Embryonic facial prominence (tissue), 1 donor: Measurements from ENCODE around the gene SPAG7.
A peak's percentile ranks its signal among the peaks of the same experiment; 100 is the strongest.

Experiments used
- DNase-seq: peaks from one replicate; pipeline ENCODE4 v3.0.0-alpha.2; 2016; ENCODE audit errors: extremely low spot score

SPAG7 gene

DNA sequence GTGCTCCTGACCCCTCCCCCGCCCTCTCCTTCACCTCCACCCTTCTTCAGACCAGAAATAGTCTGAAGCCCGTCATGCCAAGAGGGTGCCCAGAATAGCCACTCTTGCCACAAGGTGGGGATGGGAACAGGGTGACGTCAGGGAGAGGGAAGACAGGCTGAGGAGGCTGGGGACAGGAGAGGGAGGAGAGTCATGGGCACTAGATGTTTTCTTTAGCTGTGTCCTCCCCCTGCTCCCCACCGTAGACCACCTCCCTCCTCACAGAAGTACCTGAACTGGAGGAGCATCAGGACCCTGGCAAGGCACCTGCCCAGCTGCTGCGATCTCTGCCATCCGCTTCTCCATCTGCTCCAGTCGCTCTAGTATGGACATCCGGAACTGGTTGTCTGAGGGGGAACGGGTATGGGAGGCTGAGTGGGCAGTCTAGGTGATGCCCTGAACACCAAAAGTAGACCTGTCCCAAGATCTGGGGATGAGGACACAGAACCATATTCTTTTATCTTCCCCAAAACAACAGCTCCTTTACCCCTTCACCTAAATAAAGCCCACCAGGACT, 6.6 kb upstream of the SPAG7 start:
- DNase-seq, result no peak

- no peak for DNase-seq
Observed at GRCh38 chr17:4973256-4974114, 5.9 kb upstream of the SPAG7 start.

- DNase-seq, result no peak
Observed at GRCh38 chr17:4972752-4973151, 5.1 kb upstream of the SPAG7 start.

DNA sequence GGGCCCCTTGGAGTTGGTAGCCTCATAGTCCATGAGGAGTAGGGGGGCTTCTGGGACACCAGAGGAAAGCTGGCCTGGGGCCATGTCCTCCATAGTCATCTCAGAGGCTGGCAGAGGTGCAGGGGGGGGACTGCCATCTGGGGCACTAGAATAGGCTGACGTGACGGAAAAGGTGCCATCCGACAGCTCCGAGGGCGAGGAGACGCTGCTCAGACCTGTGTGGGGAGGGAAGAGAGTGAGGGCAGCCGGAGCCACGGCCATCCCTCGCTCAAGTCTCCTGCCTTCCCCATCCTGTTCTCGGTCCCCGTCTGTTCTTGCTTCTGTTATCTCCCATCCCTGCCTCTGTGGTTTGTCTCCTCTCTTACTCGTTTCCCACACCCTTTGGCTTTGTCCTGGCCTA, 4.7 kb upstream of the SPAG7 start:
- DNase-seq, result no peak

DNA sequence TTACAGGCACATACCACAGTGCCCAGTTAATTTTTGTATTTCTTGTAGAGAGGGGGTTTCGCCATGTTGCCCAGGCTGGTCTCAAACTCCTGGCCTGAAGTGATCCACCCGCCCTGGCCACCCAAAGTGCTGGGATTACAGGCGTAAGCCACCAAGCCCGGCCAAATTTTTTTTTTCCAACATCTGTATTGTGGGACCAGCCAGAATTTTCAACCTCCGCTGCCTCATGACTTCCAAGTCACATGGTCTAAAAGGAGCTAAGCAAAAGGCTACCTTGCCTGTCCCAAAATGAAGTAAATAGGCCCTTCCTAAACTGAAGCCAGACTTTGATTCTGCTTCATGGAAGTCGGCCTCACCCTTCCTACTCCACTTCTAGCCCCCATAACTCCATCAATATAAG, 4.2 kb upstream of the SPAG7 start:
- DNase-seq, result no peak

- DNase-seq, result no peak
Observed at GRCh38 chr17:4970273-4970672, 2.7 kb upstream of the SPAG7 start.

- DNase-seq, result no peak
Observed at GRCh38 chr17:4969551-4970173, 2.0 kb upstream of the SPAG7 start.

GRCh38 chr17:4969047-4969550, 1.5 kb upstream of the SPAG7 start:
- no peak for DNase-seq

DNA sequence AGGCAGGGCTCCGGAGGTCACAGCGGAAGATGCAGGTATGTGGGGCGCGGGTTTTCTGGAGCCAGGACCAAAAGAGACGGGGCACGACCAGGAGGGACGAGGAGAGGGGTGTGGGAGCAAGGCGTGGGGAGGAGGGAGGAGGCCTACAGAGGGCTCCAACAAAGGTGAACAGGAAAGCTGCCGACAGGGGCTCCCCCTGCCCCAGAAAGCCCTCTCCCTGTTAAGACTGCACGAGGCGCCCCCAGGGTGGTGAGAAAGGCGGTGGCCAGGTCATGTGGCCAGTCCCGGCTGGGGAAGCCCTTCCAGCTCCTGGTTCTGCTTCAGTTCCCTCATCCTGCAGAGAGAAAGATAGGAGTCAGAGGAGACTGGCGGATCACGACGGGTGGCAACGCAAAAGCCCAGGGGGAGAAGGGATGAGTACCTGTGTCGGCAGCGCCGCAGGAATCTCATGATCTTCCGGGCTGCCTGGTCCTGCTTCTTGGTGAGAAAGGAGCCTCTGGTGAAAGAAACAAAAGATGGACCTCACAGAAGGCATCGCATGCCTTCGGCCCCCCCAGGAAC, 949 bp upstream of the SPAG7 start:
- no peak for DNase-seq

DNA sequence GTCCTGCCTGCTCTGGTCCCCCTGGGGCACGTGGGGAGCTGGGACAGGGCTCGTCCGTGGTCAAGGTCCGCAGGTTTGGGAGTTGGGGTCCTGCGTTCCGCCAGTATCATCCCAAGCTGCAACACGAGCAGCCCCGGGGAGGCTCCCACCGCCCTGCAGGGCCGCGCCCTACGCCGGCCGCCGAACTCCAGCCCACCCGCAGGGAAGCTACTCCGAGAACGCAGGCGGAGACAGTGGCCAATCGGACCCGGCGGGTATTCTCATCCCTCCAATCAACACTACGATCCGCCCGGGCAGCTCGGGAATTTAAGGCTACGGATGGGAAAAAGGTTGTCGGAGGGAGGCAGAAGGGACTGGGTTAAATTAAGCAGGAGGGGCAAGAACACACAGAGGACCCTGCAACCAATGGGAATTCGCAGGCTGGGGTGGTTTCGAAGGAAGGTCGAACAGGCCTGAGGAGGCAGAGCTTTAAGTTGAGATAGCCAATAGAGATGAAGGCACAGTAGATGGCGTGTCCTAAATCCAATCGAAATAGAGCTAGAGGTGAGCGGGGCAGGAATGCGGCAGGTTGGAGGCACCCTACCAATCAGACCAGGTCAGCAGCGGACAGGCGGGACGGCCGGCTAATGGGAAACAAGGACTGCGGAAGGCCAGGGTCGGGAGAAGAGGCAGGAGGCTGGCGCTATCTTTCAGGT, 626 bp downstream of the SPAG7 start:
- DNase-seq, result peak; percentile 100

DNA sequence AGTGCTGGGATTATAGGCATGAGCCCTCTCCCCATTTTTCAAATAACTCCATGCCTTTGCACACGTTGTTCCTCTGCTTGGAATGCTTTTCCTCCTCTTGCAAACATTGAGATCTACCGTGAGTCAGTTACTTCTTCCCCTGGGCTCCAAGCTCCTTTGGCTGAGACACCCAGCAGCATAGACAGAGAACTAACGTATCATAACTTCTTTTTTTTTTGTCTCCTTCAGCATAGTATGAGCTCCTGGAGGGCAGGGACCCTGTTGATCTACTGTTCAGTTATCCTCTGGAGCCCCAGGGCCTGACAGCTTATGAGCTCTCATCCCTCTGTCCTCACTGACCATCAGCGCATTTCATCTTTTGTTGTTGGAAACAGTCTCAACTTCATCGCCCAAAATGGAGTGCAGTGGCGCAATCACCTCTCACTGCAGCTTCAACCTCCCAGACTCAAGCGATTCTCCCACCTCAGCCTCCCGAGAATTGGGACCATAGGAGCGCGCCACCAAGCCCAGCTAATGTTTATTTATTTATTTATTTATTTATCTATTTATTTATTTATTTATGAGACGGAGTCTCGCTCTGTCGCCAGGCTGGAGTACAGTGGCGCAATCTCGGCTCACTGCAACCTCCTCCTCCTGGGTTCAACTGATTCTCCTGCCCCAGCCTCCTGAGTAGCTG, 2.2 kb downstream of the SPAG7 start:
- DNase-seq, result no peak

DNA sequence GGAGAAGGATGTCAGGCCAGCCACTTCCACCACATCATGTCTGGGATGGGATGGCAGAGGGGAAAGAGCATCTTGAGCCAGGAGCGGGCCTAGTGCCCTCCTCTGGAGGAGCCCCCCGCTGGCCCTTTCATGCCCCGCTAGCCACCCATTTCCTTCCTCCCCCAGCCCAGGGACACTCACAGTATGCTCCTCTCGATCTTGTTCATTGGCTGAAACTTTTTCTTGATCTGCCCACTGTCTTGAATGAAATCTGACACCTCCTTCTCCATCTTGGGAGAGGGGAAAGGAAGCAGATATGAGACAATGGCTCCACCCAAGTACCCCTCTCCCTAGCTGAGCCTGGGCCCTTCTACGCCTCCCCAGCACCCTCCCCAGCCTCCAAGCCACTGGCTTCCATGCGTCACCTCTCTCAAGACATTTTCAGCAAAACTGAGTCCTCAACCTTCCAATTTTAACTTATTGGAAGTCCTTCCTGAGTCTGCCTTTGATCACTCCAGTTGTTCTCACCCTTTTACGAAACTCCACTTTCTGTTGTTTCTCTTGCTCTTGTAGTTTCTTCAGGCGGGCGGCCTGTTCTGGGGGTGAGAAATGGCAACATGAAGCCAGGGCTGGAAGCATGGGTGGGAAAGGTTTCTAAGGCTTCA, 7.2 kb downstream of the SPAG7 start:
- DNase-seq, result no peak

GRCh38 chr17:4959261-4959965, 8.2 kb downstream of the SPAG7 start:
- no peak for DNase-seq

GRCh38 chr17:4958102-4958501, 9.5 kb downstream of the SPAG7 start:
- no peak for DNase-seq

- DNase-seq, result no peak
Observed at GRCh38 chr17:4956493-4957061, 11.0 kb downstream of the SPAG7 start.

GRCh38 chr17:4955091-4955490, 12.5 kb downstream of the SPAG7 start:
- no peak for DNase-seq

DNA sequence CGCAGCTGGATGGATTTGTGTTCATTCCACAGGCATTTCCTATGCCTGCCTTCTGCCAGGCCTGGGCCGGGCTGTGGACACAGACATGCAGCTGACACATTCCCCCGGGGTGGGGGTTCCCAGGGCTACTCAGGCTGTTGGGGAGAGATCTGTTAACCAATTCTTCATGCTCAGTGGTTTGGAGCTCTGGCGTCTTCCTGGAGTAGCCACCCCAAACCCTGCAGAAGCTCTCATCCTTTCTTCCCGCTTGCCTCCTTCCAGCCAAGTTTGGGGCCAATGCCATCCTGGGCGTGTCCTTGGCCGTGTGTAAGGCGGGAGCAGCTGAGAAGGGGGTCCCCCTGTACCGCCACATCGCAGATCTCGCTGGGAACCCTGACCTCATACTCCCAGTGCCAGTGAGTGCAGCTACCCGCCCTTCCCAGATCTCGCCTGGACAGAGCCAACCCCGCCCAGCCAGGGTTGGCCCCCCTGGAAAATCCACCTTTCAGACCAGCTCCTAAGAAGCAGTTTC, 14.1 kb downstream of the SPAG7 start:
- DNase-seq, result no peak

GRCh38 chr17:4951486-4951885, 16.1 kb downstream of the SPAG7 start:
- no peak for DNase-seq

DNA sequence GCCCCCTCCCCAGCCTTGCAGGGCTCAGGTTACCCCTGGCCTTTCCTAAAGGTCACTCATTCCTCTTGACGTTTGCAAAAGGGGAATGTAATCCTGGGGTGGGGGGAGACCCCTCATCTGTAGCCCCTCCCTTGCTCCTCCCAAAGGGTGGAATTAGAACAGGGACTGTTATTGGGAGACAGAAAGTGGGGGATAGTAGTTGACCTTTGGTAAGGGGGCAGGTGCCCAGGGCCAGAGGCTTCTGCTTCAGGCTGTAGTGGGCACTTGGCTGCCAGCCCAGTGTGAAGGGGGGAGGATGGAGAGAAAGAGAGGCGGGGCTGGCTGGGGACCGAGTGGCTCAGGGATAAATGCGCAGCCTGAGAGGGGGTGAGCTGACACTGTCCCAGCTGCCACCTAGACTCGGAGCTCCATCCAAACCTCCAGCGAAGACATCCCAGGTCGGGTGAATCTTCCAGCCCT, 16.8 kb downstream of the SPAG7 start, which contains the start of gene ENO3:
ENO3 (plus strand) TSS at position 374 of the 459 bp plus-strand sequence. CDS start 711 bp downstream, outside the sequence.
- DNase-seq, result no peak
